ACC112 (cell line): Measurements from ENCODE around the gene ZFR.
"Not testable (repeated sequence)": the region's sequence is repeated elsewhere in the genome, so short reads cannot be mapped to it uniquely, and the experiment has no call there.

Experiments
- H2AFZ ChIP-seq: fragments of 200-600 bp; sonication (generic); one replicate; pipeline ENCODE4 v1.6.0; 2017; ENCODE audit warnings: antibody characterized with exemption, low read length; ENCODE audit not compliant: unreplicated experiment
- H3K27ac ChIP-seq: fragments of 200-600 bp; sonication (generic); 2 replicates; pipeline ENCODE4 v1.5.1; 2014; ENCODE audit warnings: low read depth, mild to moderate bottlenecking, antibody characterized with exemption, low read length, moderate library complexity
- H3K27me3 ChIP-seq: fragments of 200-600 bp; sonication (generic); 2 replicates; pipeline ENCODE4 v1.6.1; 2014; ENCODE audit warnings: mild to moderate bottlenecking, antibody characterized with exemption, low read length, moderate library complexity, mixed read lengths; ENCODE audit not compliant: insufficient read depth
- H3K36me3 ChIP-seq: fragments of 200-600 bp; sonication (generic); 2 replicates; pipeline ENCODE4 v1.6.1; 2016; ENCODE audit warnings: mild to moderate bottlenecking, antibody characterized with exemption, low read length, moderate library complexity, mixed read lengths; ENCODE audit not compliant: insufficient read depth
- H3K4me1 ChIP-seq: fragments of 200-600 bp; sonication (generic); one replicate; pipeline ENCODE4 v1.6.1; 2016; ENCODE audit warnings: low read length, mixed read lengths; ENCODE audit not compliant: insufficient read depth, unreplicated experiment, control insufficient read depth
- H3K4me3 ChIP-seq: fragments of 200-600 bp; sonication (generic); 2 replicates; pipeline ENCODE4 v1.5.1; 2014; ENCODE audit warnings: mild to moderate bottlenecking, low read depth, low read length
- H3K79me2 ChIP-seq: fragments of 200-600 bp; sonication (generic); one replicate; pipeline ENCODE4 v1.6.0; 2016; ENCODE audit warnings: low read length; ENCODE audit not compliant: control insufficient read depth, unreplicated experiment, insufficient read depth

Gene ZFR

DNA sequence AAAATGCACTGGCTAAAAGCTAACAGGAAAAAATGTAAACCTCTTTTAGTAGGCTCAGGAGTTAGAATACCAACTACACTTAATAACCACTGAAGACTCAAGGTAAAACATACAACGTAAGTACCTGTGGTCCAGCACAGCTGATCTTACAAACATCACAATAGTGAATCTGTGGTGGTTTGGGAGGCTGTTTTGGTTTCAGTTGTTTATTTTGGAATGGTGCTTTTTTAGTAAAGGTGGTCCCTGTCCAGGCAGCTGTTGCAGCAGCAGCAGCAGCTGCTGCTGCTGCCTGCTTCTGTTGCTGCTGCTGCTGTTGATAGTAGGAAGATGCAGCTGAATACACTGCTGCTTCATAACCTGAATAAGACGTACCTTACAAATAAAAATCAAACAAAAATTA is 37.9 kb downstream of the ZFR start:
- H2AFZ ChIP-seq = no peak overlapping the region
- H3K27me3 ChIP-seq = no peaks in the 10 kb centered on the region
- peaks cover 42% of the 10 kb centered on the region for H3K36me3 ChIP-seq

DNA sequence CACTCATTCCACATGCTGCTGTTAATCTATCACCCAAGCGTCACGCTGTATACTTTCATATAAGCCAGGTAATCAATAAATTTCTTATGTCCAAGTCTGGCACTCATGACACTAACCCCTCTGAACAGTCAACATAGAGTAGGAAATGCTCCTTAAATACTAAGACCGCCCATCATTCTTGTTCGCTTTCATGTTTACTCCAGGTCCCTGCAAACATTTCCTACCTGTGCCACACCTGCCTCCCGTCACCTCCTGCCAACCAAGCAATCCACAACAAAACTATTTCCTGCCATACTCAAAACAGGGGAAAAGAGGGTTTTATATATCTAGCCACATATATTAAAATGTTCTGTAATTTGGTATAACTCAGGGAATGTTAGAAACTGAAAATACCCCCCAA is 39.0 kb downstream of the ZFR start:
- peaks cover 8% of the 10 kb centered on the region for H3K79me2 ChIP-seq
- peaks cover 49% of the 10 kb centered on the region for H3K36me3 ChIP-seq
- H3K27ac ChIP-seq = no peak overlapping the region
- H3K4me1 ChIP-seq = no peaks in the 10 kb centered on the region
- no peak overlapping the region for H2AFZ ChIP-seq
- H3K27me3 ChIP-seq = no peaks in the 10 kb centered on the region
- no peak overlapping the region for H3K4me3 ChIP-seq

More for the DNA sequence above, 37.9 kb downstream of the ZFR start:
- H3K79me2 ChIP-seq = peaks cover 12% of the 10 kb centered on the region
- H3K27ac ChIP-seq = no peak overlapping the region
- no peak overlapping the region for H3K4me3 ChIP-seq
- H3K4me1 ChIP-seq = no peaks in the 10 kb centered on the region

- Histone ChIP-seq H3K27me3 (no peaks in the 10 kb centered on the region), H3K36me3 (peaks cover 59% of the 10 kb centered on the region), H3K79me2 (peaks cover 8% of the 10 kb centered on the region), H3K4me3 (no peak overlapping the region), H3K4me1 (no peaks in the 10 kb centered on the region), H2AFZ (no peak overlapping the region), H3K27ac (no peak overlapping the region)
These were observed 40.8 kb downstream of the ZFR start for GRCh38 chr5:32403760-32404159.

DNA sequence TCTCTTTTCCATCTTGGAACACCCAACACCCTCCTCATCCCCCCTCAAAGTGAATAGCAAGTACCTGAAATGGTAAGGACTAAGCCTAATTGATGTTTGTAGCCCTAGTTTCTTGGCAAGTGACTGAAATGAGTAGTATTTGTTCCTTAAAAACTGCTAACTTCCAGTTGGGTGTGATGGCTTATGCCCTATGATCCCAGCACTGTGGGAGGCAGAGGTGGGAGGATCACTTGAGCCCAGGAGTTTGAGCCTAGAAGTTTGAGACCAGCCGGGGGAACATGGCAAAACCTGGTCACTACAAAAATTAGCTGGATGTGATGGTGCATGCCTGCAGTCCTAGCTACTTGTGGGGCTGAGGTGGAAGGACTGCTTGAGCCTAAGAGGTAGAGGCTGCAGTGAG is 44.1 kb downstream of the ZFR start:
- Histone ChIP-seq H3K4me3 (no peak overlapping the region), H2AFZ (no peak overlapping the region), H3K27ac (no peak overlapping the region), H3K27me3 (no peaks in the 10 kb centered on the region), H3K4me1 (no peaks in the 10 kb centered on the region), H3K36me3 (peaks cover 54% of the 10 kb centered on the region), H3K79me2 (no peaks in the 10 kb centered on the region)

- H3K4me1 ChIP-seq, H3K4me3 ChIP-seq, H3K27ac ChIP-seq, H3K79me2 ChIP-seq, H3K27me3 ChIP-seq, H2AFZ ChIP-seq: not testable (repeated sequence)
- H3K36me3 ChIP-seq = peaks cover 55% of the 10 kb centered on the region
These were observed 45.8 kb downstream of the ZFR start for GRCh38 chr5:32398754-32399153.

- no peaks in the 10 kb centered on the region for H3K27me3 ChIP-seq
- H3K27ac ChIP-seq = no peak overlapping the region
- peaks cover 31% of the 10 kb centered on the region for H3K36me3 ChIP-seq
- peaks cover 20% of the 10 kb centered on the region for H3K4me1 ChIP-seq
- no peak overlapping the region for H2AFZ ChIP-seq
- H3K4me3 ChIP-seq = no peak overlapping the region
- peaks cover 2% of the 10 kb centered on the region for H3K79me2 ChIP-seq
These were observed 49.6 kb downstream of the ZFR start for GRCh38 chr5:32394981-32395380.

GRCh38 chr5:32392039-32392438 is 52.5 kb downstream of the ZFR start:
- Histone ChIP-seq H3K27ac (peak overlapping the region; percentile 98), H3K36me3 (peaks cover 37% of the 10 kb centered on the region), H3K79me2 (peaks cover 3% of the 10 kb centered on the region), H2AFZ (no peak overlapping the region), H3K27me3 (no peaks in the 10 kb centered on the region), H3K4me3 (no peak overlapping the region), H3K4me1 (peaks cover 41% of the 10 kb centered on the region)

- peaks cover 42% of the 10 kb centered on the region for H3K4me1 ChIP-seq
- no peaks in the 10 kb centered on the region for H3K27me3 ChIP-seq
- peak overlapping the region; percentile 57 for H3K4me3 ChIP-seq
- peak overlapping the region; percentile 98 for H3K27ac ChIP-seq
- H3K36me3 ChIP-seq = peaks cover 42% of the 10 kb centered on the region
- H2AFZ ChIP-seq = no peak overlapping the region
- peaks cover 7% of the 10 kb centered on the region for H3K79me2 ChIP-seq
These were observed 53.5 kb downstream of the ZFR start for GRCh38 chr5:32390819-32391591.

- Histone ChIP-seq H3K4me3 (peak overlapping the region; percentile 42), H3K4me1 (peaks cover 42% of the 10 kb centered on the region), H3K79me2 (peaks cover 7% of the 10 kb centered on the region), H3K27ac (peak overlapping the region; percentile 98), H3K36me3 (peaks cover 51% of the 10 kb centered on the region), H2AFZ (no peak overlapping the region), H3K27me3 (no peaks in the 10 kb centered on the region)
These were observed 56.0 kb downstream of the ZFR start for GRCh38 chr5:32388432-32389129.

DNA sequence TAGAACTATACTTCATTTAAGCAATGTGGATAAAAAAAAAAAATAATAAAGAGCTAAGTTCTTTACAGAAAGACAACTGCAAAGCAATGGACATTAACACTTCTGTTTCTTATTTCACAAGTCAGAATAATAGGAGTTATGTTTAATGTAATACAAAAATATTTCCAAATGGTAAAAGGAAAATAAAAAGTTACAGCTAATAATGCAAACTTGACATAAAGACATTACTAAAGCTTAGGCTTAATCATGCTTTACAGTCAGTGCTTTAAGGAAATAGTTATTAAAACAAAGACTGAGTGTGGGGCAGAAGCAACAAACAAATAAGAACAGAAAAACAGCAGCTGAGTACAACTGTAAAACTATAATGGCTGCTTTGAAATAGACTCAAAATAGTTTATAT is 56.7 kb downstream of the ZFR start:
- Histone ChIP-seq H3K4me1 (peaks cover 42% of the 10 kb centered on the region), H3K27ac (peak overlapping the region; percentile 80), H3K36me3 (peaks cover 56% of the 10 kb centered on the region), H3K4me3 (peak overlapping the region; percentile 42), H3K79me2 (peaks cover 7% of the 10 kb centered on the region), H3K27me3 (no peaks in the 10 kb centered on the region), H2AFZ (no peak overlapping the region)

DNA sequence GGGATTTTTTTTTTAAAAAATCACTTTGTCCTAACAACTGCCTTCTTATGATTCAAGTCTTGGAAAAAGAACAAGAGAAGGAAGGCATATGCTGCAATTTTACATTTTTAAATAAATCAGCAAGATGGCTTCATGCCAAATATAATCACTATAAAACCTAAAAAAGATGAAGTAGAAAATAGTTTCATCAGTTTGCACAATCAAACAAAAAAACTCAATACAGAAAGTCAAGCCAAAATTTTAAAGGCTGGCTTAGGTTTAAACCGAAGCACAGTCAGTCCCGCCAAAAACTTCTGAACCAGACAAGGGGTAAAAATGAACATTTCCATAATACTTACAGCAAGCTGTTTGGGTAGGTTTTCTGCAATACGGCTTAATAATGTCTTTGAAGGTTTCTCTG is 57.3 kb downstream of the ZFR start:
- H3K4me3 ChIP-seq = peak overlapping the region; percentile 42; the same call in 1 of the 2 replicates
- H3K79me2 ChIP-seq = peaks cover 7% of the 10 kb centered on the region
- H3K27me3 ChIP-seq = no peaks in the 10 kb centered on the region
- H2AFZ ChIP-seq = no peak overlapping the region
- peak overlapping the region; percentile 80 for H3K27ac ChIP-seq
- H3K36me3 ChIP-seq = peaks cover 56% of the 10 kb centered on the region
- peaks cover 42% of the 10 kb centered on the region for H3K4me1 ChIP-seq
